A673 (cell line): ENCODE measurements around the gene CSNK1D. TPM values are rescaled to one million over a fixed set of nuclear protein-coding genes. Genes with fewer than 3 reads are reported as not detected.

Experiments used
- BruUV-seq: library from RNA; stranded (reverse); fragments of 400-500 nt; replicated peaks from 2 replicates; lab custom pipeline; 2021; lab: Mats Ljungman, UMichigan
- CTCF ChIA-PET: fragments of 300-600 bp; sonication (Branson Sonifier 250); formaldehyde crosslinking; loops from one replicate; lab custom pipeline; 2022; ENCODE audit warnings: antibody characterized with exemption; lab: Charles Lee
- POLR2A ChIA-PET: fragments of 300-600 bp; sonication (Branson Sonifier 250); formaldehyde crosslinking; loops from one replicate; lab custom pipeline; 2022; ENCODE audit warnings: antibody characterized with exemption; ENCODE audit not compliant: low non-redundant PET; lab: Charles Lee
- DNase-seq: peaks from one replicate; pipeline ENCODE4 v3.0.0-alpha.2; 2015; ENCODE audit warnings: low spot score
- H3K27ac ChIP-seq: fragments of 200-600 bp; sonication (generic); 2 replicates; pipeline ENCODE4 v1.5.1; 2016; ENCODE audit warnings: mixed run types, low read depth, mild to moderate bottlenecking, mixed read lengths, antibody characterized with exemption, low read length; ENCODE audit not compliant: poor library complexity, severe bottlenecking
- H3K27me3 ChIP-seq: fragments of 200-600 bp; sonication (generic); replicated peaks from 2 replicates; pipeline ENCODE4 v1.6.1; 2017; ENCODE audit warnings: mixed run types, low read depth, mild to moderate bottlenecking, mixed read lengths, antibody characterized with exemption, low read length; ENCODE audit not compliant: insufficient read depth, poor library complexity
- H3K36me3 ChIP-seq: fragments of 200-600 bp; sonication (generic); 2 replicates; pipeline ENCODE4 v1.6.1; 2016; ENCODE audit warnings: mixed run types, mild to moderate bottlenecking, mixed read lengths, antibody characterized with exemption, low read length; ENCODE audit not compliant: insufficient read depth, poor library complexity, severe bottlenecking
- H3K4me1 ChIP-seq: fragments of 200-600 bp; sonication (generic); 2 replicates; pipeline ENCODE4 v1.6.1; 2017; ENCODE audit warnings: mixed run types, mild to moderate bottlenecking, mixed read lengths, antibody characterized with exemption, low read length; ENCODE audit not compliant: insufficient read depth, poor library complexity, severe bottlenecking
- H3K4me3 ChIP-seq: fragments of 200-600 bp; sonication (generic); 2 replicates; pipeline ENCODE4 v1.5.1; 2016; ENCODE audit warnings: low read depth, mixed run types, mild to moderate bottlenecking, mixed read lengths, low read length; ENCODE audit not compliant: poor library complexity, severe bottlenecking
- H3K9me3 ChIP-seq: fragments of 200-600 bp; sonication (generic); 2 replicates; pipeline ENCODE4 v1.6.1; 2016; ENCODE audit warnings: mixed run types, low read depth, mild to moderate bottlenecking, mixed read lengths, antibody characterized with exemption, low read length; ENCODE audit not compliant: poor library complexity, severe bottlenecking
- CTCF ChIP-seq: fragments of 300-800, 200-600 bp; sonication (generic); conservative IDR thresholded peaks from 2 replicates; pipeline ENCODE4 v1.5.1; 2017; ENCODE audit warnings: low read depth, mild to moderate bottlenecking, antibody characterized with exemption, low read length, moderate library complexity, mixed read lengths
- EZH2 ChIP-seq: fragments of 200-600 bp; sonication (generic); IDR thresholded peaks from 2 replicates; pipeline ENCODE4 v1.6.1; 2017; ENCODE audit warnings: borderline replicate concordance, low read depth, mild to moderate bottlenecking, mixed read lengths, antibody characterized with exemption, low read length; ENCODE audit not compliant: poor library complexity, severe bottlenecking
- intact Hi-C: fragments of 100-400 bp; cut with micrococcal nuclease; formaldehyde crosslinking; loops from one replicate; pipeline ENCODE4 v1.10.0; 2022; ENCODE audit not compliant: unreplicated experiment
- total RNA-seq: library from RNA; stranded (reverse); gene quantifications from 2 replicates; pipeline ENCODE4 v1.2.3, GENCODE V29; 2021

Gene CSNK1D
- total RNA-seq, 1 experiment from 2014 or later, result 150 TPM

DNA sequence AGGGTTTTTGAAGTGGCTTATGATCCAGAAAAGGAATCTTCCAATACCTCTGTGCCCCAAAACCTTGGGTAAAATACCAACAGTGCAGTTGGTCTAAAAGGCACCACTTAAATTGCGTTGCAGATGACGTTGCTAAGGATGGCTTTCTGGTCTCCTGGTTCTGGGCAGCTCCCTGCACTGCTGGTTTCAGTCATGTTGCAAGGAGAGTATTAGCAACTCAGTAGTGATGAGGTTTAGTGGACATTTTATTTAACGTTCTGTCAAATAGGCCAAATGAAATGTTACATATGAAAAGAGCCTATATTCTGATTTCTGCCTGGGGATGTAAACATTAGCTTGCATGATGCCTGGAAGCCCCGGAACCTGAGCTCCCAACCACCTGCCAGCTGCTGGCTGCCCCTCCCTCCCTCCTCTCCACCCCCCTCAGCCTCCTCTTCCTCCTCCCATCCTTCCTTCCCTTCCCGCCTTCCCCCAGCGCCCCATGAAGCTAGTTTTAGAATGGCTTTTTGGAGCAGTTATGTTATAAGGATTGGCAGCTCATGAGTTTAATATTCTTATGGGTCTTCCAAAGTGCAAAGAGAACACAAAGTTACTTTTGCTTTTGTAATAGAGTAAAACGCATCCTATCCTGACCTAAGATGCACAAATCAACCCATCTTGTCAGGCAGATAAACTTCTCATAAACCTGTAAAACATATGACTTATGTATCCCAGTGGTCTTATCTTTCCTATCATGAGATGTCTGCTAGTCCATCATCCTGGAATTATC lies 23.2 kb upstream of the CSNK1D start:
- DNase-seq, result no peak
- CTCF ChIA-PET, result no interaction called here
- intact Hi-C loops, result no loop called here
- Histone ChIP-seq H3K9me3 (no peaks in the 10 kb centered on the region), H3K27me3 (no peaks in the 10 kb centered on the region), H3K36me3 (no peaks in the 10 kb centered on the region), H3K27ac (no peak overlapping the region), H3K4me3 (peak overlapping the region; percentile 35), H3K4me1 (peaks cover 19% of the 10 kb centered on the region)
- BruUV-seq, result no TSS peak
- TF ChIP-seq CTCF, result no peak
- TF ChIP-seq EZH2, result no peak
- POLR2A ChIA-PET, result interaction anchor here (0.7 kb wide), 1 partner anchor 72 kb away, joined by 5 read pairs; no protein-coding TSS in a partner anchor

DNA sequence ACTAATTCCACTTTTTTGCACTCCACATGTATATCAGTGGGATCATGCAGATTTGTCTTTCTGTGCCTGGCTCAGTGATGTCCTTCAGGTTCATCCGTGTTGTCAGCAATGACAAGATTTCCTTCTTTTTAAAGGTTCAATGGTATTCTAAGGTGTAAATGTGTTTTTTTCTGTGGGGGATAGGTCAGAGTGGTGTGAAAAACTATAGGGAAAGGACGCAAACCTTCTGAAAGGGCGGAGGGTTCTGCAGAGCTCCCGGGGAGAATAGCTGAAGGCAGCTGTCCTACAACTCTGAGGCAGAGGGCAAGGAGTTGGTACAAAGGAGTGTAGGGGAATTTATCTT lies 21.9 kb upstream of the CSNK1D start:
- no peaks in the 10 kb centered on the region for H3K36me3 ChIP-seq
- BruUV-seq, result no TSS peak
- no peak for DNase-seq
- CTCF ChIA-PET, result no interaction called here
- H3K27ac ChIP-seq, result no peak overlapping the region
- no peaks in the 10 kb centered on the region for H3K9me3 ChIP-seq
- intact Hi-C loops, result no loop called here
- H3K4me3 ChIP-seq, result no peak overlapping the region
- H3K27me3 ChIP-seq, result no peaks in the 10 kb centered on the region
- peaks cover 19% of the 10 kb centered on the region for H3K4me1 ChIP-seq
- POLR2A ChIA-PET, result no interaction called here
- TF ChIP-seq EZH2 (no peak), CTCF (no peak)

- peaks cover 19% of the 10 kb centered on the region for H3K4me1 ChIP-seq
- no peaks in the 10 kb centered on the region for H3K9me3 ChIP-seq
- intact Hi-C loops, result no loop called here
- no peaks in the 10 kb centered on the region for H3K36me3 ChIP-seq
- peak overlapping the region; percentile 64 for H3K27ac ChIP-seq
- POLR2A ChIA-PET, result no interaction called here
- peak overlapping the region; percentile 38 for H3K4me3 ChIP-seq
- DNase-seq, result no peak
- CTCF ChIA-PET, result no interaction called here
- no peak for TF ChIP-seq EZH2
- no peak for TF ChIP-seq CTCF
- BruUV-seq, result no TSS peak
- no peaks in the 10 kb centered on the region for H3K27me3 ChIP-seq
Observed at GRCh38 chr17:82294064-82294773, 20.7 kb upstream of the CSNK1D start.
